DOHH2 (cell line): ENCODE results near the gene MRGPRF.

Experiments
- EZH2phosphoT487 ChIP-seq: fragments of 200-600 bp; sonication (generic); IDR thresholded peaks from 2 replicates; pipeline ENCODE4 v1.6.1; 2017; ENCODE audit warnings: borderline replicate concordance, mild to moderate bottlenecking, antibody characterized with exemption, low read length, moderate library complexity, mixed read lengths
- TF ChIP-seq, protein P1 (sequence below): fragments of 200-600 bp; sonication (generic); IDR thresholded peaks from one replicate; pipeline ENCODE4 v1.5.1; 2014; ENCODE audit warnings: antibody characterized with exemption, mild to moderate bottlenecking, low read depth, low read length; ENCODE audit not compliant: poor library complexity, severe bottlenecking

- TF ChIP-seq, protein P1, sequence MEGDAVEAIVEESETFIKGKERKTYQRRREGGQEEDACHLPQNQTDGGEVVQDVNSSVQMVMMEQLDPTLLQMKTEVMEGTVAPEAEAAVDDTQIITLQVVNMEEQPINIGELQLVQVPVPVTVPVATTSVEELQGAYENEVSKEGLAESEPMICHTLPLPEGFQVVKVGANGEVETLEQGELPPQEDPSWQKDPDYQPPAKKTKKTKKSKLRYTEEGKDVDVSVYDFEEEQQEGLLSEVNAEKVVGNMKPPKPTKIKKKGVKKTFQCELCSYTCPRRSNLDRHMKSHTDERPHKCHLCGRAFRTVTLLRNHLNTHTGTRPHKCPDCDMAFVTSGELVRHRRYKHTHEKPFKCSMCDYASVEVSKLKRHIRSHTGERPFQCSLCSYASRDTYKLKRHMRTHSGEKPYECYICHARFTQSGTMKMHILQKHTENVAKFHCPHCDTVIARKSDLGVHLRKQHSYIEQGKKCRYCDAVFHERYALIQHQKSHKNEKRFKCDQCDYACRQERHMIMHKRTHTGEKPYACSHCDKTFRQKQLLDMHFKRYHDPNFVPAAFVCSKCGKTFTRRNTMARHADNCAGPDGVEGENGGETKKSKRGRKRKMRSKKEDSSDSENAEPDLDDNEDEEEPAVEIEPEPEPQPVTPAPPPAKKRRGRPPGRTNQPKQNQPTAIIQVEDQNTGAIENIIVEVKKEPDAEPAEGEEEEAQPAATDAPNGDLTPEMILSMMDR, result no peak
- no peak for TF ChIP-seq EZH2phosphoT487
Observed at GRCh38 chr11:69040581-69041260, 27.7 kb upstream of the MRGPRF start.
